CD14-positive monocyte (primary cell): ENCODE measurements around the gene STPG3. TPM values are rescaled to one million over a fixed set of nuclear protein-coding genes. Genes with fewer than 3 reads are reported as not detected.

Experiments used
- DNase-seq, 3 donors: peaks; one replicate each; pipeline ENCODE4 v3.0.0-alpha.2; 2011 to 2022
- H2AFZ ChIP-seq: 2 replicates; pipeline ENCODE4 v1.6.0; 2012; ENCODE audit warnings: mild to moderate bottlenecking, low read depth, low read length, inconsistent platforms; ENCODE audit not compliant: insufficient read depth, poor library complexity, severe bottlenecking
- H3K27ac ChIP-seq, 2 donors: 1 replicate in 1 of 2; 2 replicates in 1 of 2; pipeline ENCODE4 v1.5.1; 2012 to 2013; ENCODE audit warnings: low read length in 2 of 2, control low read depth in 1 of 2, inconsistent platforms in 1 of 2, low read depth in 1 of 2, mild to moderate bottlenecking in 1 of 2
- H3K27me3 ChIP-seq, 2 donors: one replicate each; pipeline versions ENCODE4 v1.6.0 to v1.6.1; 2011 to 2013; ENCODE audit warnings: low read length in 2 of 2; ENCODE audit not compliant: control insufficient read depth in 2 of 2, insufficient read depth in 2 of 2
- H3K36me3 ChIP-seq, 2 donors: replicated peaks in 1 of 2; 1 replicate in 1 of 2; 2 replicates in 1 of 2; pipeline versions ENCODE4 v1.5.1 to v1.6.1; 2012 to 2013; ENCODE audit warnings: low read length in 2 of 2, control low read depth in 1 of 2, inconsistent platforms in 1 of 2, mild to moderate bottlenecking in 1 of 2; ENCODE audit not compliant: insufficient read depth in 2 of 2, control insufficient read depth in 1 of 2
- H3K4me1 ChIP-seq, 2 donors: 1 replicate in 1 of 2; 2 replicates in 1 of 2; pipeline versions ENCODE4 v1.5.1 to v1.6.1; 2012 to 2013; ENCODE audit warnings: low read length in 2 of 2, control low read depth in 1 of 2, inconsistent platforms in 1 of 2, mild to moderate bottlenecking in 1 of 2, moderate library complexity in 1 of 2; ENCODE audit not compliant: insufficient read depth in 2 of 2, control insufficient read depth in 1 of 2
- H3K4me2 ChIP-seq: replicated peaks from 2 replicates; pipeline ENCODE3; 2012; ENCODE audit warnings: low read length, moderate library complexity, mild to moderate bottlenecking; ENCODE audit not compliant: poor library complexity, severe bottlenecking; ENCODE audit errors: extremely low read depth
- H3K4me3 ChIP-seq, 3 experiments: fragments of 200-600 bp in 1 of 3; sonication (generic) in 1 of 3; replicated peaks in 1 of 3; 1 replicate in 2 of 3; 2 replicates in 1 of 3; pipeline ENCODE4 v1.5.1; 2011 to 2013; ENCODE audit warnings: low read length in 3 of 3, mild to moderate bottlenecking in 3 of 3, control low read depth in 2 of 3, low read depth in 2 of 3, inconsistent platforms in 1 of 3, moderate library complexity in 1 of 3
- H3K79me2 ChIP-seq: 2 replicates; pipeline ENCODE4 v1.6.0; 2012; ENCODE audit warnings: mild to moderate bottlenecking, control low read depth, inconsistent platforms, low read length, moderate library complexity; ENCODE audit not compliant: insufficient read depth
- H3K9ac ChIP-seq: 2 replicates; pipeline ENCODE4 v1.6.0; 2017; ENCODE audit warnings: low read length, mild to moderate bottlenecking; ENCODE audit not compliant: insufficient read depth, poor library complexity, severe bottlenecking
- H3K9me3 ChIP-seq, 2 donors: replicated peaks in 1 of 2; 1 replicate in 1 of 2; 2 replicates in 1 of 2; pipeline versions ENCODE4 v1.5.1 to v1.6.1; 2012 to 2013; ENCODE audit warnings: low read length in 2 of 2, control low read depth in 1 of 2; ENCODE audit not compliant: control insufficient read depth in 1 of 2, insufficient read depth in 1 of 2
- H4K20me1 ChIP-seq: 2 replicates; pipeline ENCODE4 v1.6.0; 2012; ENCODE audit warnings: mild to moderate bottlenecking, low read length, control low read depth, moderate library complexity; ENCODE audit not compliant: insufficient read depth
- H3K27ac Mint-ChIP-seq, 7 donors: one replicate each; pipeline ENCODE4 v1.8.0; 2020; ENCODE audit warnings: mild to moderate bottlenecking in 7 of 7, mixed read lengths in 7 of 7, moderate library complexity in 6 of 7, inconsistent platforms in 2 of 7
- H3K27me3 Mint-ChIP-seq, 3 donors: one replicate each; pipeline ENCODE4 v1.8.0; 2021 to 2022; ENCODE audit warnings: low read depth in 3 of 3, mild to moderate bottlenecking in 3 of 3, mixed read lengths in 3 of 3, moderate library complexity in 3 of 3, inconsistent platforms in 1 of 3
- H3K36me3 Mint-ChIP-seq, 2 donors: one replicate each; pipeline ENCODE4 v1.8.0; 2020; ENCODE audit warnings: mixed read lengths in 2 of 2, inconsistent platforms in 1 of 2, mild to moderate bottlenecking in 1 of 2
- H3K4me1 Mint-ChIP-seq: one replicate; pipeline ENCODE4 v1.8.0; 2020; ENCODE audit warnings: mild to moderate bottlenecking, mixed read lengths
- H3K4me3 Mint-ChIP-seq, 2 donors: one replicate each; pipeline ENCODE4 v1.8.0; 2020; ENCODE audit warnings: mild to moderate bottlenecking in 2 of 2, mixed read lengths in 2 of 2, moderate library complexity in 1 of 2
- H3K9me3 Mint-ChIP-seq, 7 donors: one replicate each; pipeline ENCODE4 v1.8.0; 2020 to 2022; ENCODE audit warnings: mixed read lengths in 7 of 7, mild to moderate bottlenecking in 6 of 7, moderate library complexity in 6 of 7, inconsistent platforms in 2 of 7
- WGBS: methylation state at CpG from one replicate; pipeline ENCODE4 v1.1.5; 2013; ENCODE audit warnings: missing lambda C conversion rate; ENCODE audit not compliant: insufficient coverage; 5-methylcytosine and 5-hydroxymethylcytosine counted together
- intact Hi-C, 2 donors: fragments of 100-400 bp; cut with micrococcal nuclease; formaldehyde crosslinking; loops; one replicate each; pipeline versions ENCODE4 v1.15.0 to v1.15.1; 2023
- polyA plus RNA-seq, 3 donors: library from polyadenylated mRNA; depleted of rRNA in 1 of 3; unstranded in 2 of 3; stranded (reverse) in 1 of 3; fragments of 300-500 nt in 2 of 3; fragments of >200 nt in 1 of 3; fragmentation: Illumina TruSeq in 2 of 3; gene quantifications; 1 replicate in 2 of 3; 2 replicates in 1 of 3; pipeline ENCODE4 v1.2.3, GENCODE V29; 2012 to 2021
- TF ChIP-seq, protein P1 (sequence below): fragments of 200-600 bp; IDR thresholded peaks from one replicate; pipeline ENCODE4 v1.8.0; 2022; ENCODE audit warnings: antibody characterized with exemption, mild to moderate bottlenecking

The STPG3 gene
- polyA plus RNA-seq, 3 donors: not detected

GRCh38 chr9:137218212-137218753, 32.8 kb upstream of the STPG3 start:
- Mint-ChIP-seq H3K36me3 (peaks cover 13 to 24% of the 10 kb centered on the region in 2 donors), H3K4me3 (no peak overlapping the region), H3K4me1 (peaks cover 10% of the 10 kb centered on the region), H3K27ac (no peak overlapping the region), H3K9me3 (no peaks in the 10 kb centered on the region), H3K27me3 (peaks cover 3 to 22% (median 14%) of the 10 kb centered on the region in 3 donors)
- H3K9me3 ChIP-seq: no peaks in the 10 kb centered on the region
- DNase-seq: no peak
- no peaks in the 10 kb centered on the region for H4K20me1 ChIP-seq
- H3K27me3 ChIP-seq: peaks cover 0 to 14% of the 10 kb centered on the region in 2 donors
- intact Hi-C loops: no loop called here
- no peaks in the 10 kb centered on the region for H3K79me2 ChIP-seq
- 93% methylated on average over 30 of the region's 30 CpGs for WGBS
- no peak overlapping the region for H3K4me3 ChIP-seq
- TF ChIP-seq, protein P1, sequence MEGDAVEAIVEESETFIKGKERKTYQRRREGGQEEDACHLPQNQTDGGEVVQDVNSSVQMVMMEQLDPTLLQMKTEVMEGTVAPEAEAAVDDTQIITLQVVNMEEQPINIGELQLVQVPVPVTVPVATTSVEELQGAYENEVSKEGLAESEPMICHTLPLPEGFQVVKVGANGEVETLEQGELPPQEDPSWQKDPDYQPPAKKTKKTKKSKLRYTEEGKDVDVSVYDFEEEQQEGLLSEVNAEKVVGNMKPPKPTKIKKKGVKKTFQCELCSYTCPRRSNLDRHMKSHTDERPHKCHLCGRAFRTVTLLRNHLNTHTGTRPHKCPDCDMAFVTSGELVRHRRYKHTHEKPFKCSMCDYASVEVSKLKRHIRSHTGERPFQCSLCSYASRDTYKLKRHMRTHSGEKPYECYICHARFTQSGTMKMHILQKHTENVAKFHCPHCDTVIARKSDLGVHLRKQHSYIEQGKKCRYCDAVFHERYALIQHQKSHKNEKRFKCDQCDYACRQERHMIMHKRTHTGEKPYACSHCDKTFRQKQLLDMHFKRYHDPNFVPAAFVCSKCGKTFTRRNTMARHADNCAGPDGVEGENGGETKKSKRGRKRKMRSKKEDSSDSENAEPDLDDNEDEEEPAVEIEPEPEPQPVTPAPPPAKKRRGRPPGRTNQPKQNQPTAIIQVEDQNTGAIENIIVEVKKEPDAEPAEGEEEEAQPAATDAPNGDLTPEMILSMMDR: no peak
- no peak overlapping the region for H3K4me2 ChIP-seq
- peak overlapping the region in 1 of 2 donors; percentile 20 for H3K27ac ChIP-seq
- peaks cover 18 to 35% of the 10 kb centered on the region in 2 donors for H3K4me1 ChIP-seq
- H2AFZ ChIP-seq: no peak overlapping the region
- no peak overlapping the region for H3K9ac ChIP-seq
- peaks cover 29 to 33% of the 10 kb centered on the region in 2 donors for H3K36me3 ChIP-seq

DNA sequence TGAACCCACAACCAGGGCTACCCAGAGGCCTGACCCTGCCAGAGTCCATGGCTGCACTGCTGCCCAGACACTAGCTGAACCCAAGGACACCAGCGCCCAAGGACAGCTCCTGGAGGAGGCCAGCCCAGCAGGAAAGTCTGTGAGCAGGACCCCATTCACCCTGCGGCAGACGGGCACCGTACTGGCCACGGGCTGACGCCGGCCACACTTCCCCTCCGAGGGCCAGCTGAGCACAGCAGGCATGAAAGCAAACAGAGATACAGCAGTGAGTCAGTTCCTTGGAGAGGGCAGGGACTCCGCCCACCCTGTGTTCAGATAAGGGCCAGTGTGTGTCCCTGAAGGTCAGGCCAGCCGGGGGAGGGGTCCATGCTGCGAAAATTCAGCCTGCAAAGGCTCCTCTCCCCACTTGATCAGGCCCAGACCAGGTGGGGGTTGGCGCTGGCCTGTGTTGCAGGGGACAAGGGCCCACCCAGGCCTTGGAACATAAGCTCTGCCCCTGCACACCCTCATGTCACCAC, 32.3 kb upstream of the STPG3 start:
- Histone ChIP-seq H3K4me2 (no peak overlapping the region), H3K9me3 (no peaks in the 10 kb centered on the region), H3K79me2 (no peaks in the 10 kb centered on the region), H4K20me1 (no peaks in the 10 kb centered on the region), H3K36me3 (peaks cover 24 to 29% of the 10 kb centered on the region in 2 donors), H3K4me1 (peaks cover 18 to 38% of the 10 kb centered on the region in 2 donors), H3K4me3 (no peak overlapping the region), H3K9ac (no peak overlapping the region), H2AFZ (no peak overlapping the region), H3K27ac (peak overlapping the region in 1 of 2 donors; percentile 20), H3K27me3 (peaks cover 0 to 14% of the 10 kb centered on the region in 2 donors)
- intact Hi-C loops: no loop called here
- no peak overlapping the region for H3K27ac Mint-ChIP-seq
- peaks cover 3 to 22% (median 14%) of the 10 kb centered on the region in 3 donors for H3K27me3 Mint-ChIP-seq
- peaks cover 13 to 24% of the 10 kb centered on the region in 2 donors for H3K36me3 Mint-ChIP-seq
- DNase-seq: no peak
- no peak overlapping the region for H3K4me3 Mint-ChIP-seq
- WGBS: 61% methylated on average over 11 of the region's 12 CpGs
- H3K9me3 Mint-ChIP-seq: no peaks in the 10 kb centered on the region
- H3K4me1 Mint-ChIP-seq: peaks cover 10% of the 10 kb centered on the region
- TF ChIP-seq, protein P1: no peak
